Stimulated activated CD4-positive, alpha-beta T cell treated with anti-CD3 and anti-CD28 coated beads, Interleukin-1b, Interleukin-23, amount 100 ng/mL, for 24 hours (primary cell): ENCODE measurements around the gene NME9.

Experiments
- DNase-seq, 4 experiments: peaks; one replicate each; pipeline ENCODE4 v3.0.0-alpha.2; 2020; ENCODE audit warnings: low read depth in 4 of 4, low spot score in 1 of 4

NME9 gene

GRCh38 chr3:138362538-138362937 lies 32.9 kb upstream of the NME9 start:
- no peak for DNase-seq

- DNase-seq = no peak
These were observed 31.9 kb upstream of the NME9 start for GRCh38 chr3:138361561-138361971.

- DNase-seq = no peak
These were observed 31.3 kb upstream of the NME9 start for GRCh38 chr3:138360869-138361525.

GRCh38 chr3:138359919-138360868 lies 30.5 kb upstream of the NME9 start:
- DNase-seq = no peak

GRCh38 chr3:138359148-138359918 lies 29.7 kb upstream of the NME9 start:
- DNase-seq = no peak

GRCh38 chr3:138356730-138357405 lies 27.2 kb upstream of the NME9 start:
- no peak for DNase-seq

- no peak for DNase-seq
These were observed 25.4 kb upstream of the NME9 start for GRCh38 chr3:138355071-138355470.

GRCh38 chr3:138354376-138354775 lies 24.7 kb upstream of the NME9 start:
- no peak for DNase-seq

GRCh38 chr3:138351916-138352550 lies 22.4 kb upstream of the NME9 start:
- no peak for DNase-seq

GRCh38 chr3:138351151-138351550 lies 21.5 kb upstream of the NME9 start:
- DNase-seq = no peak

GRCh38 chr3:138349926-138350665 lies 20.4 kb upstream of the NME9 start:
- DNase-seq = no peak

GRCh38 chr3:138348754-138349739 lies 19.4 kb upstream of the NME9 start:
- no peak for DNase-seq

- peak in 1 of 4 experiments; percentile 17 for DNase-seq
These were observed 18.5 kb upstream of the NME9 start, which contains the start of gene MRAS for GRCh38 chr3:138347960-138348753. Gene MRAS (plus strand): TSS chr3:138348579. CDS start chr3:138372884, 24,305 bp downstream.

- no peak for DNase-seq
These were observed 15.1 kb upstream of the NME9 start for GRCh38 chr3:138344754-138345153.

GRCh38 chr3:138340511-138340910 lies 10.9 kb upstream of the NME9 start:
- no peak for DNase-seq

- no peak for DNase-seq
These were observed 9.2 kb upstream of the NME9 start for GRCh38 chr3:138338811-138339210.

GRCh38 chr3:138338244-138338643 lies 8.6 kb upstream of the NME9 start:
- DNase-seq = no peak
